Left forelimb (tissue), 1 donor: ENCODE results near the gene MVB12B.
"Not testable (repeated sequence)": the region's sequence is repeated elsewhere in the genome, so short reads cannot be mapped to it uniquely, and the experiment has no call there.

Experiments
- DNase-seq: peaks from one replicate; pipeline ENCODE4 v3.0.0-alpha.2; 2018; ENCODE audit warnings: low spot score

MVB12B gene, protein sequence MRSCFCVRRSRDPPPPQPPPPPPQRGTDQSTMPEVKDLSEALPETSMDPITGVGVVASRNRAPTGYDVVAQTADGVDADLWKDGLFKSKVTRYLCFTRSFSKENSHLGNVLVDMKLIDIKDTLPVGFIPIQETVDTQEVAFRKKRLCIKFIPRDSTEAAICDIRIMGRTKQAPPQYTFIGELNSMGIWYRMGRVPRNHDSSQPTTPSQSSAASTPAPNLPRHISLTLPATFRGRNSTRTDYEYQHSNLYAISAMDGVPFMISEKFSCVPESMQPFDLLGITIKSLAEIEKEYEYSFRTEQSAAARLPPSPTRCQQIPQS

DNA sequence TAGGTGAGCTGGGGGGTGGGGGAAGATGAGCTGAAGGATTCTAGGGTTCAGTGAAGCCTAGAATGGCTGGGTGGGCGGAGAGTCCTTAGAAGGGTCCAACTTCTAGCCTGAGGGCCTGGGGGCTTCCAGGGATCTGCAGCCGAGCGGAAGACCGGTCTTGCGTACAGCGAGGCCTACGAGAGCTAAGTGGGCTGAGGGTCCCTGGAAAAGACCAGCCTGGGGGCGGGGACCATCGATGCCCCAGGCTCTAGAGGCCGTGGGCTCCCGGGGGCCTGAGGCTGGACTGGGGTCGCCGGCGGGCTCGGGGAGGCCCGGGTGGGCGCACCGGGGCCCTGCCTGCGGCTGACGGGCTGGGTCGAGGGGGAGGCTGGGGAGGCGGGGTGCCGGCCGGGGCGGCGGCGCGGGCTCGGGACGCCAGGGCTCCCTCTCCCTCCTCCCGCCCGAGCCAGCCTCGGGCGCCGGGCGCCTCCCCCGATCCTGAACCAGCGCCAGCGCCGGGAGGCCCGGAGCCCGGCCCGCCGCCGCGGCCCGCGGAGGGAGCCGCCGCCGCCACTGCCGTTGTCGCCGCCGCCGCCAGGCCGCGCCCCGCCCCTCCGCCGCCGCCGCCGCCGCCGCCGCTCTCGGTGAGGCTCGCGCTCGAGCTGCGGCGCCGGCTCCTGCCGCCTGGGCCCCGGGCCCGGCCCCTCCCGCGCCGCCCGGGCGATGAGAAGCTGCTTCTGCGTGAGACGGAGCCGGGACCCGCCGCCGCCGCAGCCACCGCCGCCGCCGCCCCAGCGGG, at the start of gene MVB12B:
Gene MVB12B (plus strand): TSS at position 602 of the 778 bp plus-strand sequence. CDS start 101 bp downstream, at position 703.
- no peak for DNase-seq

DNA sequence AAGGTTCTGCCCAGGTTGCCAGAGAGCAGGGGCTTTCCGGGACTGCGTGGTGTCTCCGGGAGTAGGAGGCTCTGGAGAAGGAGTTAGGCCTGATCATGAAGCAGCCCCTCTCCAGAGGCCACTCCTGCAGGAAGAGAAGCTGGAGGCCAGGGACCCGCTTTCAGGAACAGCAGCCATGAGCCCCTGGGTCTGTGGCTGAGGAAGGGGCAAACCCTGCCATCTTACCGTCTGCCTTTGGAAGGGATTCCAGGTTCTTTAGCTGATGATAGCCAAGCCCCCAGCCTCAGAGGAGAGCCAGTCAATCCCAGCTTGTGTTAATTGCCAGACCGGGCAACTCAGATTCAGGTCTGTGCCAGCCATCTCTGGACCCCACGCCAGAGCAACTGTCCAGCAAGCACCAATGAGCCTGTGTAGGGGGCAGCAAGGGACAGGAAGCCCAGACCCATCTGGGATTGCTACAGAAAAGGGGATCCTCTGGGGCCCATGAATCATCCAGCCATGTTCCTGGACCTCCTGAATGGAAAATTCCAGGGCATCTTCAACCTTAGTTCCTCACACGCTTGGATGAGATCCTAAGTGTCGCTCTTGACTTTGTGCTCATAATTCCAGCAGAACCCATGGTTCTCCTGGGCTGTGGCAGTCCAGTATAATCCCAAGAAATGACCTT, 42.7 kb upstream of the MVB12B start:
- no peak for DNase-seq

- not testable (repeated sequence) for DNase-seq
These were observed 41.0 kb upstream of the MVB12B start for GRCh38 chr9:126285652-126286051.

- DNase-seq, result no peak
These were observed 39.3 kb upstream of the MVB12B start for GRCh38 chr9:126287166-126287866.

GRCh38 chr9:126290871-126291270, 35.8 kb upstream of the MVB12B start:
- DNase-seq, result no peak

- no peak for DNase-seq
These were observed 34.7 kb upstream of the MVB12B start for GRCh38 chr9:126291925-126292324.

DNA sequence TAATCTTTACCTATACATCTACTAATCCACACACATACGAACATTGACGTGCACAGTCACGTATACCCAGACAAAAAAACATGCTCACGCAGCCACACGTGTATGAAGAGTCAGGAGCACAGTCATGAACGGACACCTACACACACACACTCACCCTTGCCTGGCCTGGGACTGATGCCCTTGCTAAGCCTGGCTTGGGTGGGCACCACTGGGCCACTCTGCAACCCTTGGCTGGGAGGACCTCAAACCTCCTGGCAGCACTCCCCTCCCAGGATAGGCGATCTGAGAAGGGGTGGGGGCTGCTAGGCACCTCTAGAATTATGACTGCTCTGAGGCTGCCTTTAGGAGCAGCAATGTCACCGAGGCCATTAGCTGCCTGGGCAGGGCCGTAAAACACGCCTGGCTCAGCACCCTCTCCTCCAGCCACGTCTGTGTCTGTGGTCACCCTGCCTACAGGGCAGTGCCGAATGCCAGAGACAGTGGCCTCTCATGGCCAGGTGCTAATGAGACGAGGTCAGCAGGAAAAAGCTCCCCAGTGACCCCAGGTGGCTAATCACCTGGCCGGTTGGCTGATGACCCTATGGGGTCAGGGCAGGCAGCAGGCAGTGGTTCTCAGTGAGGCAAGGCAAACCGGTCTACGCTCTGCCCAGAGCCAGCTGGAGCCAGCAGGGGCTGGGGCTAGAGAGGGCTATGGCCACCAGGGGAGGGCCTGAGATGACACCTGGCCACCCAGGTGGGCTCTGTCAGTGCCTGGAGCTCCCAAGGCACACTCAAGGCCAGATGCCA, 33.7 kb upstream of the MVB12B start:
- no peak for DNase-seq

- DNase-seq, result no peak
These were observed 33.1 kb upstream of the MVB12B start for GRCh38 chr9:126293522-126293889.

DNA sequence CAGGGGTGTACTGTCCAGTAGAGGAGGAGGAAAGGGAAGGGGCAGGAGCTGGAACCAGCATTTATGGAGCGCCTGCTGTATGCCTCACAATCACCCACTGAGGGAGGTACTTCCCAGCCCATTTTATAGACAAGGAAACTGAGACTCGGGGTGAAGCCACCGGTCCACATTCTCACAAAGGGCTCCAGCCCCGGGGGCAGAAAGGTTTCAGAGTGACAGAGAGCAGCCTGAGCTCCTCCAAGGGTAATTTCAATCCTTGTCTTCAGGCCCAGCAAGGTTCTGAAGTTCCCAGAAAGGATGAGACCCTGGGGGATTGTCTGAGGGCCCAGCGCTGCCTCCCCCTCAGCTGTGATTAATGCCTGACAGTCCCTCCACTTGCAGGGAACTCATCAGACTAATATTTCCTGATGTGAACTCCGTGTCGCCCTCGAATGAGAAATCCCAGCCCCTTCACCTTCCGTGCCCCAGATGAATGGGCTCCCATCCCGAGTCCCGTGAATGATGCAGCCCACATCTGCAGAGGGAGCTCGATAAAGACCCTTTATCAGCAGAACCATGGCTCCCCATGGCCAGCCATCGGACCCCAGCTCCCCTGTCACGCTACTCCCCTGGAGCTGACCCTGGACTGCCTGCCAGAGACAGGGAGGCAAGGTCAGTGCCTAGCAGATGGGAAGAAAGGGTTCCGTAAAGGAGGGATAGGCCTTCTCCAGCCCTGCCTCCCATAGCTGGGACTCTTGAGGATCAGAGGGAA, 32.1 kb upstream of the MVB12B start:
- DNase-seq, result no peak

DNA sequence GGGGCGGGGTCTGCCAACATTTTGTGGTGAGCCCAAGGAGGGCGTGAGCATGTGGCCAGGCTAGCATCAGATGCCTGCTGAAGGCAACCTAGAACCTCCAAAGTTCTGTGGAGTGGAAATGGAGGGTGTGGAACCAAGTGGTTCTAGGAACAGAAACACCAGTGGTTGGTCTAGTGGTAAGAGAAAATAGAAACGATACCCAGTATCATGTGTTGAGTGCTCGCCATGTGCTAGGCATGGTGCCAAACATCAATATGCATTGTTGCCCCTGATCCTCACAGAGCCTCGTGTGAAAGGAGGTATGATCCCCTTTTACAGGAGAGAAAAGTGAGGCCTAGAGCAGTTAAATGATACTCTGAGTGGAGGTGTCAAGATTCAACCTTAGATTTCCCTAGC, 31.5 kb upstream of the MVB12B start:
- peak; percentile 5 for DNase-seq

GRCh38 chr9:126295516-126295915, 31.1 kb upstream of the MVB12B start:
- peak; percentile 34 for DNase-seq

DNA sequence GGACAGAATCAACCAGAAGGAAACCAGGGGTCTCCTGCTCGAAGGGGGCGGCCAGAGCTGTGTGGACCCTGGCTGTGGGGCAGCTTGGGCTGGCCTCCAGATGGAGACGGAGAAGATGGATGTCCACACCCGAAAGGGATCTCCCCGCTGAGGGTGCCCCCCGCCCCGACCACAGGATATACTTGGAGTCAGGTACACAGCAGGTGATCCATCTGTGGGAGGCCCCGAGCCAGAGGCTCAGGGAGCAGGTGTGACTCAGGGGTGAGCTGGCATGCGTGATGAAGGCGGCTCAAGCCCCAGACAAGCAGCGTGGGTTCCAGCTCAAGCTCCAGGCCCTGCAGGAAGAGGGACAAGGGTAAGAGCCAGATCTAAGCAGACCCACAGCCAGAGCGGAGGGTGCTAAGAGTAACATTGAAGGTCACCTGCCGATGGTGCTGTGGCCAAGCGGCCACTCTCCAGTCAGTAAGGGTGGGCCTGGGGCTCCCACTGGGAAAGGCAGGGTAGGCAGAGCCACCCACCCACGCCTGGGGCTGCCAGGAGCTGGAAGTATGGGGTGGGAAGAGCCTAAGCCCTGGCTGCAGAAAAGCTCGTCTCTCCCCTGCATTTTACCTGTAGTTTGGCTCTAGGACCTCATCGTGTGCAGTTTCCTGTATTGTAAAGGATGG, 30.6 kb upstream of the MVB12B start:
- no peak for DNase-seq

GRCh38 chr9:126296687-126297086, 29.9 kb upstream of the MVB12B start:
- no peak for DNase-seq

DNA sequence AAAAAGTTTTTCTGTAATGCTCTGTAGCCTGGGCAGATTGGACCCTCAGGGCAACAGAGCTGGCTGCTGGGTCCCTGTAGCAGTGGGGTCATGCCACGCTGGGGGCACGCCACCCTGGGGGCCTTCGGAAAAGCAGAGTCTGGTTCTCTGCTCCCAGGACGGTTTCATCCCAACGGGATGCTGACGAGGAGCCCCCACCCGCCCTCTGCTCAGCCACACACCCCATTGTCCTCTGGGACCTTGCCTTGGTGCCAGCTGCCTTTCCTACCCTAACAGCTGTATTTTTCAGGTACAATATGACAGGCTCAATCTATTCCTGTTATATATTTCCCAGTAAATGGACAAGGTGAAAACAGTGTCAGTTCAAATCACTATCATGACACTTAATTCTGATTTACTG, 29.0 kb upstream of the MVB12B start:
- DNase-seq, result no peak

GRCh38 chr9:126298063-126298801, 28.4 kb upstream of the MVB12B start:
- DNase-seq, result peak; percentile 80

DNA sequence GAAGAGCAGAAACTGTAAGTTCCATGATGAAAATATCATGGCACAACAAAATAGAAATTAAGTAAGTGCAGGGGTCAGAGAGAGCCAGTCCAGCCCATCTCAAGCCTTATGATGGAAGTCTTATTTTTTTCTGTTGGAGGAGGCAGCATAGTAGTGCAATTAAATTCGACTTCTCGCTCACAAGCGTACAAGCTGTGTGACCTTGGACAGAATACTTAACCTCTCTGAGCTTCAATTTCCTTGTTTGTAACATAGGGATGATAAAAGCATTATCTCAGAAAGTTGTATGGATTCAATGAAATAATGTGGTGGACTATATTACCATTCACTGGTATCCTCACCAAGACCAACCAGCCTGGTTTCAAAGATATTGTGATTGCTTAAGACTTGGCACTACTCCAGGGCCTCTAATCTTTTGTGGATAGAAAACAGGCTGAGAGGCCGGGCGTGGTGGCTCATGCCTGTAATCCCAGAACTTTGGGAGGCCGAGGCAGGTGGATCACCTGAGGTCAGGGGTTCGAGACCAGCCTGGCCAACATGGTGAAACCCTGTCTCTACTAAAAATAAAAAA, 26.8 kb upstream of the MVB12B start:
- no peak for DNase-seq

- DNase-seq, result no peak
These were observed 25.4 kb upstream of the MVB12B start for GRCh38 chr9:126301196-126301595.

DNA sequence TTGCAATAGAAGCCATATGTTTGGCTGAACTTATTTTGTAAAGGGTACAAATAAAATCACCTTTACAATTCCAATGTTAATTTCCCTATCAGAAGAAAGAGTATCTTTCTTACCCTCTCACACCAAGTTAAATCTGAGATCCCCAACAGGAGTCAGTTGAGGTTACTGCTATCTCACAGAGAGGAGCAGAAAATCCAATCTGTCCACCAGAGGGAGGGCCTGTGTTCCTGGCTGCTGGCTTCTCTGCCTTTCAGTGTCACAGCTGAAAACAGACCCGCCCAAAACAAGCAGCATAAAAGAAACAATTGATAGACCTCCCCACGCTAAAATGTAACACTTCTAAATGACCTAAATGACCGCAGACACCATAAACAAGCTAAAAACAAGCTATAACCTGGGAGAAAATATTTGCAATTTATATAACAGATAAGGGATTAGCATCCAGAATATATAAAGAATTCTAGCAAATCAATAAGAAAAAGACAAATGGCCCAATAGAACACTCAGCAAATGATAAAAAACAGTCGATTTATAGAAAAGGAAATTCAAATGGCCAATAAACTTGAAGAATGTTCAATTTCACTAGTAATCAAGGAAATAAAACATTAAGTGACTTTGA, 24.5 kb upstream of the MVB12B start:
- DNase-seq, result no peak

- no peak for DNase-seq
These were observed 23.9 kb upstream of the MVB12B start for GRCh38 chr9:126302730-126303129.
